NCI-H82 treated with DMSO at 0.1 percent for 48 hours (cell line): ENCODE results near the gene PCCA.

Experiments
- DNase-seq: peaks from one replicate; lab custom pipeline; 2025; ENCODE audit not compliant: unreplicated experiment; lab: John Stamatoyannopoulos, UW

Gene PCCA

DNA sequence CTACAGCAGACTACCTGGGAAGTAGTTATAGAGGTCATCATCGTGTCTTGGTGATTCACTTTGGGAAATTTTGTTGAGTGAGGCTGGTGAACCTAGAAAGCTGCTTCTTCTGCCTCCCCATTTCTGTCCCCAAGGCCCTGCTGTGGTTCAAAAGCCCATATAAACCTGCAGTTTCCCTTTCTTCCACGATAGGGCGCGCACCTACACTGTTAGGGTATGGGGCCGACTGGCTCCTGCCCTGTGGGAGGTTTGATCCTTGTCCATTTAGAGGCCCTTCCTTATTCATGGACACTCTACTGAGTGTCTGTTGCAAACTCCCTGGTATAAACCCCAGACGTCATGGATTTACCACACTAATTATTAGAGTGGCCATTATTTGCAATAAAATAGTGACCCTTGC, 307.9 kb downstream of the PCCA start:
- no peak for DNase-seq

DNA sequence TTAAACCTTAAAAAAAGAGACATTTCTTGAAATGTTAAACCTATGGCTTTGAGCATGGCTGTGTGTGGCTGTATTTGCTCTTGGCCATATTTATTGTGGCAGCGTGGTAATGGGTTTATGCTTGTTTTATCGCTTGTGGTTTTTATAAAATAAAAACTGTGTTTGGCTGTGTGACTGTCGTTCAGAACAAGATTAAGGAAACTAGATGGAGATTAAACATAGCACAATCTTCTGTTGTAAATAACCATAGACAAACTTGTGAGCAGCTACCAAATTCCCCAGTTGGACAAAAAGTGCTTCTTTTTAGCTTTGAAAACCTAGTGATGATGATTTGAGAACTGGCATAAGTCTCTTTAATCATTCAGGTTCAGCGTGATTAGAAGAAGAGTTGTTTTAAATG, 308.7 kb downstream of the PCCA start:
- DNase-seq: no peak

DNA sequence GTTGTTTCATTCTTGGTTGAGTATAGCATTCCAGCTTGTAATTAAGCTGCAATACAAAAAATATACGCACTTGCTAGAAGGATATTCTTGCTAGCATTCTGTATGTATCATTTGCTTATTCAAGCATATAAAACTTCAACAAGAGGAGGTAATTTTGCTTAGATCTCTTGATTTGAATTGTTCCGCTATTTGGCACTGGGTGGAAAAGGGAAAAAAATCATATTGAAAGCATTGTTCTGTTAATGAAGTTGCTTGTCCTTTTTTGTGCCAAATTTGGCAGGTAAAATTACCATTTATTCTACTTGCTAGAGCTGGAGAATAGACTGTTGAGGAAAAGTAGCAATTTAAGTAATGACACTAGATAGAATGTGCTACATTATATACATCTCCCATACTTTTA, 309.5 kb downstream of the PCCA start:
- no peak for DNase-seq

DNA sequence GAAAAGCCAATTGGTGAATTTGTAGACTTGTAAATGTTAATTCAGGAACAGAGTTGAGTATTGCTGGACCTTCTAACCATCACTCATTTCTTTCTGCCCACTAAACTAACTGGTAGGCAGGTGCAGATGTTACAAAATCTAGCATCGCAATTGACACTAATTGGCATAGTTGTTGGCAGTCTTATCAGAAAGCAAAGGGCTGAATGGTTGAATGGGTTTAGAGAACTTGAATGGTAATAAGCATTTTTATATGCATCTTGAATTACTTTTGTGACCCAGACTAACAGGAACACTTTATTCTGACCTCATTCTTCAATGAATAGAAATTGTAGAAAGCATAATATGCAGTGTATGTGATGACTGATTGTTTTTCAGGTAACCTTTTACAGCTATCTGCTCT, 310.6 kb downstream of the PCCA start:
- no peak for DNase-seq

DNA sequence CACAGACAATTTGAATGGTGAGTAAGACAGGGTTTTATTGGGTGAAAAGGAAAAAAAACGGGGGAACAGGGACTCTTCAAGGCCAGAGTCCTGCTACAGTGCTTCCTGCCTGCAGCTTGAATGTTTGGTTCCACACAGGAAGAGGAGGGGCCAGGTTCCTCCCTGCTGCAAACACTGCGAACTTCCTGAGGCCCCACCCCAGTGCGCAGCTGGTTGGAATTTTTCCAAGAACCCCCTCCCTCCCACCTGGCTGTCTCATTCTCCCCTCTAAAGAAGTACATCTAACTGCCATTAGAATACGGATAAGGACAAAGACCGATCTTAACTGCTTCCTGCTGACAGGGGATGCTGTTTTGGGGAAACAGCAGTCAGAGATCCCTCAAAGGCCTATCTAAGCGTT, 314.8 kb downstream of the PCCA start:
- DNase-seq: no peak

DNA sequence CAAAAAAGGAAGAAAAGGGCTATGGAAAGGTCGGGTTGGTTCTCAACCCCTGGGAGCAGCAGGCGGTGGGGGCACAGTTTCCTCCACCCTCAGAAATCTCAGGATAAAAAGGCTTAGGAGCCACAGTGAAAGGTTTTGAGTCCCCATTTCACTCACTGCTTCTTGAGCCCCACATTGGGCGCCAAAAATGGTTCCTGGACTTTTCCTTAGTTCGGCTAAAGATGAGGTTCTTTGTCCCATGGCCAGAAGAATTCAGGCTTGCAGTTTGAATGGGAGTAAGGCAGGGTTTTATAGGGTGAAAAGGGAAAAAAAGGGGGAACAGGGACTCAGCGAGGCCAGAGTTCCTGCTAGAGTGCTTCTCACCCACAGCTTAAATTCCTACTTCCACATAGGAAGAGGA, 320.2 kb downstream of the PCCA start:
- DNase-seq: no peak

DNA sequence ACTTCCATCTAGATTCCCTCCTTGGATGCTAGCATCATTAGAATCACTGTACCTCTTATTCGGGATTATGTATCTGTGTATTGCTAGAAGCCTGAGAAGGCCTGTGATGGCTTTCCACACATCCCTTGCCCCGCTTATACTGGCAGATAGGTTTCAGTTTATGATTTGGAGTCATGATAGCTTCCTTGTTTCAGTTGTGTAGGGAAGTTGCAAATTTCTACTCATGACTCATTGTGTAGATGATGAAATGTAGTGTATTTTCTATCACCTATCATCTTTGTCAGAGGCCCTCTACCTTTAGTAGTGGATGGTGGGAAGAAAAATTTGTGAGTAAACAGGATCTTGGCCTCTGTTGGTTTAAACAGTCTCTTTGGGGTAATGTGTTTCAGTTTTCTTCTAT, 334.5 kb downstream of the PCCA start:
- no peak for DNase-seq

DNA sequence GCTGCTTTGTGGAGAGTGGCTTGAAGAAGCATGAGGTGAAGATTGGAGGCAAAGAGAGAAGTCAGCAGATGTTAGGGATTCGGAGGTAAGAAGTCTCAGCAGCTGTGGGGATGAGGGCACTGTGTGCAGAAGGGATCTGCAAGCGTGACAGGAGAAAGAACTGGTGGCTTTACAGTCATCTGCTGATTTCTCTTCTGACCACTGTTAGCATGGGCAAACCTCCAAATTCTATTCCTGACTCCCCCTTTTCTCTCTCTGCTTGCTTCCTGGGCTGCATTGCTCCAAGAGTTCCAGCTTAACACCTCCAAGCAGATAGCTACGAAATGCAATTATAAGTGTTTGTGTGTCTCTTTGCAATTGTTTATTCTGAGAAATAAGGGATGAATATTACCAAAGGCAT, 340.1 kb downstream of the PCCA start:
- no peak for DNase-seq

DNA sequence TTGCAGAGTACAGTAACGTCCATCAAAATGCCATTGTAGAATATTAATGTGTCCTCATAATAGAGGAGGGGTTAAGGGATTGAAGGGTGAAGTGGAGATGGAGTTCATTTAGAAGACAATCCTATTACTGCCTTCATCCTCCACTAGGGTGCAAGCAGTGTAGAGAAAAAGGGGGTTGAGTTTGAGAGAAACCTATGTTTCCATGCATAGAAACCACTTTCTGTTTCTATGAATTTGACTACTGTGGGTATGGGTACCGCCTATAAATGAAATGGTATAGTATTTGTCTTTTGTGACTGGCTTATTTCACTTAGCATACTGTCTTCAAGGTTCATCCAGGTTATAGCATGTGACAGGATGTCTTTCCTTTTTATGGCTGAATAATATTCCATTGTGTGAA, 343.7 kb downstream of the PCCA start:
- DNase-seq: no peak

DNA sequence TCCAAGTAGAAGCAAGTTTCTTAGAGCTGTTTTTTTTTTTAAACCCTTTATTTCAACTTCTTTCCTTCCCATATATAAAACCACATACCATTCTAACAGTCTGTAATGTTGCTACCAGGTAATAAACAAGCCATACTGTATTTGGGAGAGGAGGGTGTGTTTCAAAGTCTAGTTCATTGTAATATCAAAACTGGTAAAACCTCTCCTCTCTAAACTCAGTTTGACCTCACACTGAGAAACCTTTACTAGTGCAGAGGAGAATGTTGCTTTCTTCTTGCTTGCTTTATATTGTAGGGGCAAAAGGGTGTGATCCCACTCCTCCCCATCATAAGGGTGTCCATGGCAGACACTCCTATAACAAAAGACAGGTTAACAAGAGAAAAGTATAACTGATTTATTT, 344.6 kb downstream of the PCCA start:
- no peak for DNase-seq

DNA sequence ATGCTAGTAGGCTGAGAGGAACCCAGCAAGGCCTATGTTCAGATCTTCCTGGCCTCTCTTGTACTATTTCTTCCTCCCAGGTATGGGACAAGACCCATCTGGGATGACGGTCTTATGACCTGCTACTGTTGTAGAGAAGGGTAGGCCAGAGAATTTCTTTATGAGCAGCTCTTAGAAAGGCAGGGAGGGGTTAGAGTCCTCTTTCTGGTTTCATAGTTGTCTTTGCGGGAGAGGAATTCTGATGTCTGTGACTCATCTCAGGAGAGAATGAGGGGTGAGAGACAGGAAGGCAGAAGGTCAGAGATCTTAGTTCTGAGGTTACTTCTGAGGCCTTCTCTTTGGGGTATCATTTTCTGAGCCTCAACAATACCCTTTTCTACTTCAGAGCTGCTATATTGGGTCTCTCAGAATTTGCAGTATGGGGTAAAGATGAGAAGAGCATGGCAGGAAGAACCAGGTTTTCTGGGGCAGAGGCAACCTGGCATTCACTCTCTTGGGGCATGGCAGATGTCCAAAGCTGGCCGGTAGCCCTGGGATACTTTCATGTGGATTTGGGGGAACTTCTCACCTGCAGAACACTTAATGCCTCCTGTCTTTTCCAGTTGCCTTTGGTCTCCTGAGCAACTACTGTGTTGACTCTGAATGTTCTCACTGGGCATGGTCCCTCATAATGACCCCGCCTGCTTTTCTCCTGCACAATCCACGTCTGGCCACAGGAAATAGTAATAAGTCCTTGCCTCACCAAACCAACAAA, 345.3 kb downstream of the PCCA start:
- DNase-seq: no peak

DNA sequence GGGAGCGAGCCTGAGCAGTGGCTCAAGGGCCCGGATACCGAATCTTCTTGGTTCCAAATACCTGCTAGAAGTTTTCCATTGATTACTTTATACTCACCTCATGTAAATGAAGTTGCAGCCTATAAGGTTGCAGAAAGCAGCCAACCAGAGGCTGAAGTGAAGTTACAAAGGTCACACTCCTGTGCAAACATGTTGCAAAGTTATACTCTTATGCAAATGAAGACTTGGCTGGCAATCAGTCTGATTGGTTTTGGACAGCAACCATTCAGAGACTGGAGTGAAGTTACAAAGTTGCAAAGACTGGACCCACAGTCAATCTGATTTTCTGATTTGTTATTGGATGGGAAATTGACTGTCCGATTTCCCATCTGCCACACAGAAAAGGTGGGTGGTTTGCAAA, 347.2 kb downstream of the PCCA start:
- no peak for DNase-seq

DNA sequence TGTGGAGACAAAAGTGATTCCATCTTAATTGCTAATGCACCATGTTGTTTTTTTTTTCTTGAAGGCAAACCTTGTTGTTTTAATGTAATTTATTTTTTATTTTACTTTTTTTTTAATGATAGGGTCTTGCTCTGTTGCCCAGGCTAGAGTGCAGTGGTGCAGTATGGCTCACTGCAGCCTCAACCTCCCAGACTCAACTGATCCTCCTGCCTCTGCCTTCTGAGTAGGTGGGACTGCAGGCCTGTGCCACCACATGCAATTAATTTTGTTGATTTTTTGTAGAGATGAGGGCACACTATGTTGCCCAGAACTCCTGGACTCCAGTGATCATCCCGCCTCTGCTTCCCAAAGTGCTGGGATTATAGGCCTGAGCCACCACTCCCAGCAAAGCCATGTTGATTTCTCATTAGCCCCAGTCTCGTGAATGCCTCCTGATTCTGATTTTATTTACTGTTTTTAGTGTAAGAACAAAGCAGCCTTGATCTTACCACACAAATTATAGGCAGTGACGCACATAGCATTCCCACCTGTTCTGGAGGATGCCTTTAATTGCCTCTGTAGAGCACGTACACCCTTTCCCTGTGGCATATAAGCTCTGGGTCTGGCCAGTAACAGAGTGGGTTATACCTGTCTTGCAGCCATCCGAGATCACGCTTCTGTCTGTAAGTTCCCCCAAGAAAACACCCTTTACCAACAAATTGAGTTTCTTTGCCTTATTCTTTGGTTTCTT, 349.3 kb downstream of the PCCA start:
- no peak for DNase-seq

DNA sequence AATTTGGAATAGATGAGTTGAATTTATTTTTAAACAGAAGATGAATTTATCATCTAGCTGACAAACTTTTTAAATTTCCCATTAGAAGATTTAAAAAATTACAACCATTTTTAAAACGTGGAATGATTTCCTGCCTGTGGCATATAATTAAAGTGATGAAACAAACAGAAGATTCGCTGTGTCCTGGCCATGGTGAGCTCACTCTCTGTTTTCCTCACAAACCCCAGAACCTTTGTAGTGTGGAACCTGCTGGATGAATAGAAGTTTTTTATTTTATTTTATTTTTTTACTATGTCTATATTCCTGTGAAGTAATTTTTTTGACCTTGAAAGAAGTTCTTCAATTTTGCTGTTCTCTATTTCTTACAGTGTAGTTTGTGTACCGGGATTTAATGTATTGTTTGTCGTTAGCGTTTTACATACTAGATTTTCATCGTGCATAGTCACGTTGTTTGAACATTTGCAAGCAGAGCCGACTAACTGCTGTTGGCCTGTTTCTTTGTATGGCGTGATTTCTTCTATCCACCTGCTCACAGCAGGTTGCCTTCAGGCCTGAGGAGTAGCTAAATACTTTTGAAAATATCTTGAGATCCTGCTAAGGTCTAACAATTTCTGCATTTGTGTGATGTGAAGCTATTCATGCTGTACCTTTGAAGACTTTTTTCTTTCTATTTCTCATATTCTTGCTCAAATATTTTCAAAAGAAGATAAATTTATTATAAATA, 350.5 kb downstream of the PCCA start:
- DNase-seq: no peak

DNA sequence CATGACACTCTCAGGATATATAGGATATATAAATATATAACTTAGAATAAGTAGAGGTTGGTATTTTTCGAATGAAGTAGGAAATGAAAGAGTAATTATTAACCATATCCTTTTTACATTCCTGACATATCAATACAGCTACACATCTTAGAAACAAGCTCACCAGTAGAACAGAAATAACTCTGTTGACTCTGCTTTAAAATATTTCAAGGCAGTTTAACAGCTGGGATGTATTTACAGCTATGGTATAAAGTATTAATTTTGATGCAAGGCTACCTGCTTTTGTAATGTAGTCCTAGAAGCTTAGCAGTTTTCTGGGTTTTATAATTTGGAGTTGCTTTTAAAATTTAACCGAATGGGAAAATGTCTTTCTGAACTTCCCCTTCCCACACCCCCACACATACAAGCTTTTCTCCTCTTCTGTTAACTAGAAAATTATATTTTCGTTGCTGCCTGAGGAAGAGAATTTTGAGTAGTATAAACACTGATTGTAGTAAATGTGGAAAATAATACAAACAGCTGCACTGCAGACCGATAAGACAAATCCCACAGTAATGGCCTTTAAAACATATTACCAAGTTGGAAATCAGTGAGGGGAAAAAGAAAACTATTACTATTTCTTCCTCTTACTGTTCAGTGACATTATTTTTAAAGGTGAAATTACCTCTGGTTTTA, 352.0 kb downstream of the PCCA start:
- DNase-seq: no peak

DNA sequence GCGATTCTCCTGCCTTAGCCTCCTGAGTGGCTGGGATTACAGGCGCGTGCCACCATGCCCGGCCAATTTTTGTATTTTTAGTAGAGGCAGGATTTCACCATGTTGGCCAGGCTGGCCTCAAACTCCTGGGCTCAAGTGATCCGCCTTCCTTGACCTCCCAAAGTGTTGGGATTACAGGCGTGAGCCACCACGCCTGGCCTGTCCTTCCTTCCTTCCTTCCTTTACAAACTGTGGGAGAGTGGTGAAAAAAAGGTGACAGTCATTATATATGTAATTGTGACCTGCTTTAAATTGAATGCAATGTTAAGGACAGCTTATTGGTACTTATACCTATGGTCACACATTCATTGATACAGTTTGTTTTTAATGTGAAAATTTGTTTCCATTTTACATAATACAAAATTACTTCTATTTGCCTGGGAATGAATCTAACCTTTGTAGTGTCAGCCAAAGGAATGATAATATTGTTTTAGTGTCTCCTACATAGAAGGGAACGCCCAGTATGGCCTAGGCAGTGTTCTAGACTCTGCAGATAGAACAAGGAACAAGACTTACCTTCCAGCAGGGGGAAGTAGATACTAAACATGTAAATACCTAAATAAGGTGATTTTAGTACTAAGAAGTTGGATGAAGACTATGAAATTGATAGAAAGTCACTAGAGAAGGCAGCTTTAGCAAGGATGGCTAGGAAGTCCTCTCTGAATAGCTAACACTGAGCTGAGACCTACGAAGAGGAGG, 353.4 kb downstream of the PCCA start:
- DNase-seq: no peak

DNA sequence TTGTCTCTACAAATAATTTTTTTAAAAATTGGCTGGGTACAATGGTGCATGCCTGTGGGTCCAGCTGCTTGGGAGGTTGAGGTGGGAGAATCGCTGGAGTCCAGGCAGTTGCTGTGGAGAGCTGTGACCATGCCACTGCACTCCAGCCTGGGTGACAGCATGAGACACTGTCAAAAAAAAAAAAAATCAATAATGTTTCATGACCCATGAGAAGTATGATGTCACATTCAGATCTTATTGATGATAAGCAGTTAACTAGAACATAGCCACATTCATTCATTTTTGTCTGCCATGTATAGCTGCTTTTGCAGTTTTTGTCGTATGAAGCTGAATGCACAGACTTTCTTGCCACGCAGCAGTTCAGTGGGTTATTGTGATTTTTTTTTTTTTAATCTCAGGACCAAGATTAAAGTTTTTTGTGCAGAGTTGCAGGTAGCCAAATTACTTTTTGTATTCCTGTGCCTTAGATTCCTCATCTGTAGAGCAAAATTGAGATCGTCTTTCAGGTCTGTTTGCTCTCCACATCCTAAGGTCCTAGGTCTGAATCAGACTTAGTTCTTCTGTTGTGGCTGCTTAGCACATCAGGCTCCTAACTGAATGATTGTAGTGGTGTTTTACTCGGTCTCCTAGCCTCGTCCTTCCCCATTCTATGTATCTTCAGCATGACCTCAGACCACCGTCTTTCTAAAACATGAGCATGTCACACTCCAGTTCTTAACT, 354.5 kb downstream of the PCCA start:
- no peak for DNase-seq

DNA sequence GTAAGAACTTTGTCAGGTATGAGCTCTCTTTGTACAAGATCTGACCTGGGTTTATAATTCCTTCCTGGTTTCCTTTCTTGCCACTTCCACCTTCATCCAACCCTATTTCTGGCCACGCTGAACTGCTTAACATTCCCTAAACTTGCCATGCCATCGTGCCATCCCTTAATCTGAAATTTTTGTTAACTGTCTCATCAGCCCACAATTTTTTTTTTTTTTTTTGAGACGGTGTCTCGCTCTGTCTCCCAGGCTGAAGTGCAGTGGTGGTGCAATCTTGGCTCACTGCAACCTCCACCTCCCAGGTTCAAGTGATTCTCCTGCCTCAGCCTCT, 355.1 kb downstream of the PCCA start:
- no peak for DNase-seq

DNA sequence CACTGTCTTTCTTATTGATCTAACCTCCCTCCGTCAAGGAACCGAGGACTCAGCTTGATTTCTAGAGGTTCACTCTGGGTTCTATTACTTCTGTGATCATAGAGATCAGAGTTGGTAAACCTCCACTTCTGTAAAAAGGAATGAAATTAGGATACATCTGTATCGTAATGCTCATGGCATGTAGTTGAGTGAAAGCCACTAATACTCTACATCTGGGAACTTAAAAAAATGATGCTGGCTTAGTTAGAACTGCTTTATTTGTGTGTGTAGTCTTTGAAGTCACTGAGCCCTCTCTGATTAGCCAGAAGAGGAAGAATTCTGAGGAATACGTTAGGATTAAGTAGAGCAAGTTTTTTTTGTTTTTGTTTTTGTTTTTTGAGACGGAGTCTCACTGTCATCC, 358.9 kb downstream of the PCCA start:
- DNase-seq: no peak

DNA sequence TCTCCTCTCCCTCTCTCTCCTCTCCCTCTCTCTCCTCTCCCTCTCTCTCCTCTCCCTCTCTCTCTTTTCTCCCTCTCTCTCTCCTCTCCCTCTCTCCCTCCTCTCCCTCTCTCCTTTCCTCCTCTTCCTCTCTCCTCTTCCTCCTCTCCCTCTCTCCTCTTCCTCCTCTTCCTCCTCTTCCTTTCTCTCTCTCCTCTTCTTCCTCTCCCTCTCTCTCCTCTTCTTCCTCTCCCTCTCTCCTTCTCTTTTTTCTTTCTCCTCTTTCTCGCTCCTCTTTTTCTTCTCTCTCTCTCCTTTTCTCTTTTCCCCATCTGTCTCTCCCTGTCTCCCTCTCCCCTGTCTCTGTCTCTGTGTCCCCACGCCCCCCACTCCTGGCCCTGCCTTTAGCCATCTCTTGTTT, 363.0 kb downstream of the PCCA start:
- DNase-seq: no peak
